Heart left ventricle (tissue), 13 donors: ENCODE results near the gene CLNK.

Experiments
- POLR2A ChIP-seq, 2 donors: fragments of 450-650 bp; IDR thresholded peaks; one replicate each; pipeline ENCODE4 v1.6.1; 2017; ENCODE audit warnings: antibody characterized with exemption in 2 of 2, mild to moderate bottlenecking in 2 of 2, moderate library complexity in 2 of 2
- TF ChIP-seq, protein P1 (sequence below), 12 donors: fragments of 200-600 bp; sonication (generic) in 4 of 12; IDR thresholded peaks; one replicate each; pipeline versions ENCODE4 v1.5.0 to v1.8.0; 2018 to 2022; ENCODE audit warnings: antibody characterized with exemption in 12 of 12, mild to moderate bottlenecking in 5 of 12
- donor health status: ischemic (EF 13 %, LVEDD 7.1; RV severe dilation, severe dysfunction).
- donor health status: DM: no; HTN: yes; CAD: no.
- donor health status: DM: no; HTN: no; CAD: no.
- donor health status: ischemic (EF 25% LVEDD 6.9; RV normal size, moderate dysfunction).
- donor health status: ischemic (EF 25% LVEDD 5.7; RV mildly dilated, moderate dysfunction).
- donor health status: ischemic (EF 35%, LVEDD 5.7; RV mildly dilated, moderate dysfunction).
- donor health status: nonischemic (EF 11% LVEDD 7.7; RV severe dilation, severe dysfunction).
- donor health status: DM: yes; HTN: yes; CAD: no.
- donor health status: PGD.
- donor health status: ischemic (EF 29% LVEDD 5.4; RV normal size, mild dysfunction).
- donor health status: nonischemic (EF 23%, LVEDD 6.1; RV moderate dilation, normal function).

DNA sequence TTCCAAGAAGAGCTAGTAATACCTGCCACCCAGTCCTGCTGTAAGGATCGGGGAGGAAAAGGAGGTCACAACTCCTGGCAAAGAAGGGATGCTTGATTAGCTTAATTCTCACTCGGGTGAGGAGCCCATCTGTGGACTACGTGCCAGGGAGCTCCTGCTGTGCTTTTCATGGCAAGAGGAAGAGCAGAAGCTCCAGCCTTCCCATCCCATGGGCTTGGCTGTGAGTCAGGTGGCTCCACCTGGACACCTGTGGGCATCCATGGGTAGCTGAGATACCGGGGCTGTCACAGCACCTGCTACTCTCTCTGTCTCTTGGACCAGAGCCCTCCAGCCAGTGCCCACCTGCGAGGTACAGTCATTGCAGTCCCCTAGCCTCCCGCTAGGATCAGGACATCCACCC lies 18.0 kb downstream of the CLNK start:
- TF ChIP-seq POLR2A (IDR thresholded peaks at IDR 0.05), result no peak
- TF ChIP-seq, protein P1, sequence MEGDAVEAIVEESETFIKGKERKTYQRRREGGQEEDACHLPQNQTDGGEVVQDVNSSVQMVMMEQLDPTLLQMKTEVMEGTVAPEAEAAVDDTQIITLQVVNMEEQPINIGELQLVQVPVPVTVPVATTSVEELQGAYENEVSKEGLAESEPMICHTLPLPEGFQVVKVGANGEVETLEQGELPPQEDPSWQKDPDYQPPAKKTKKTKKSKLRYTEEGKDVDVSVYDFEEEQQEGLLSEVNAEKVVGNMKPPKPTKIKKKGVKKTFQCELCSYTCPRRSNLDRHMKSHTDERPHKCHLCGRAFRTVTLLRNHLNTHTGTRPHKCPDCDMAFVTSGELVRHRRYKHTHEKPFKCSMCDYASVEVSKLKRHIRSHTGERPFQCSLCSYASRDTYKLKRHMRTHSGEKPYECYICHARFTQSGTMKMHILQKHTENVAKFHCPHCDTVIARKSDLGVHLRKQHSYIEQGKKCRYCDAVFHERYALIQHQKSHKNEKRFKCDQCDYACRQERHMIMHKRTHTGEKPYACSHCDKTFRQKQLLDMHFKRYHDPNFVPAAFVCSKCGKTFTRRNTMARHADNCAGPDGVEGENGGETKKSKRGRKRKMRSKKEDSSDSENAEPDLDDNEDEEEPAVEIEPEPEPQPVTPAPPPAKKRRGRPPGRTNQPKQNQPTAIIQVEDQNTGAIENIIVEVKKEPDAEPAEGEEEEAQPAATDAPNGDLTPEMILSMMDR (IDR thresholded peaks at IDR 0.05), result no peak
